Panc1 (cell line): ENCODE measurements around the gene GPR162. TPM values are rescaled to one million over a fixed set of nuclear protein-coding genes. Genes with fewer than 3 reads are reported as not detected.

Experiments
- ATAC-seq: fragments of 200-7000 bp; cut with Tn5 transposase; 2 replicates; pipeline ENCODE4 v1.9.1; 2020; ENCODE audit warnings: mild to moderate bottlenecking, moderate library complexity
- BruUV-seq: library from RNA; stranded (reverse); fragments of 400-500 nt; replicated peaks from 2 replicates; lab custom pipeline; 2021; lab: Mats Ljungman, UMichigan
- CTCF ChIA-PET: fragments of 300-600 bp; sonication (Branson Sonifier 250); formaldehyde crosslinking; loops from one replicate; lab custom pipeline; 2022; ENCODE audit warnings: antibody characterized with exemption; lab: Charles Lee
- POLR2A ChIA-PET: fragments of 300-600 bp; sonication (Branson Sonifier 250); formaldehyde crosslinking; loops from one replicate; lab custom pipeline; 2022; ENCODE audit warnings: antibody characterized with exemption; lab: Charles Lee
- DNase-seq: peaks from one replicate; pipeline ENCODE4 v3.0.0-alpha.2; 2010; ENCODE audit warnings: low read depth, low spot score
- H3K27ac ChIP-seq: 2 replicates; pipeline ENCODE4 v1.5.1; 2011; ENCODE audit warnings: mild to moderate bottlenecking, low read length, inconsistent platforms
- H3K27me3 ChIP-seq: fragments of 200-500 bp; sonication (Bioruptor generic); 2 replicates; pipeline ENCODE4 v1.6.0; 2014; ENCODE audit warnings: low read length, inconsistent platforms; ENCODE audit not compliant: control insufficient read depth, insufficient read depth
- H3K36me3 ChIP-seq: fragments of 200-500 bp; sonication (Bioruptor generic); 2 replicates; pipeline ENCODE4 v1.5.1; 2014; ENCODE audit warnings: inconsistent platforms, mild to moderate bottlenecking, low read length, moderate library complexity; ENCODE audit not compliant: control insufficient read depth, insufficient read depth
- H3K4me1 ChIP-seq: 2 replicates; pipeline ENCODE4 v1.5.1; 2011; ENCODE audit warnings: inconsistent platforms, mild to moderate bottlenecking, low read length, moderate library complexity; ENCODE audit not compliant: control insufficient read depth, insufficient read depth
- H3K4me3 ChIP-seq, 2 experiments: 2 replicates each; pipeline ENCODE4 v1.5.1; 2011 to 2012; ENCODE audit warnings: low read depth in 2 of 2, low read length in 2 of 2, mild to moderate bottlenecking in 2 of 2, inconsistent platforms in 1 of 2, moderate library complexity in 1 of 2
- H3K9me3 ChIP-seq: fragments of 200-500 bp; sonication (Bioruptor generic); 2 replicates; pipeline ENCODE4 v1.5.1; 2014; ENCODE audit warnings: low read depth, mild to moderate bottlenecking, inconsistent platforms, low read length, moderate library complexity; ENCODE audit not compliant: control insufficient read depth, insufficient read depth
- CTCF ChIP-seq: fragments of 450-650 bp; IDR thresholded peaks from 2 replicates; pipeline ENCODE4 v1.5.1; 2017; ENCODE audit warnings: mild to moderate bottlenecking
- POLR2AphosphoS5 ChIP-seq: IDR thresholded peaks from 2 replicates; pipeline ENCODE4 v1.6.1; 2012; ENCODE audit warnings: mild to moderate bottlenecking, low read depth, low read length, moderate library complexity
- REST ChIP-seq, 2 experiments: IDR thresholded peaks; 2 replicates each; pipeline ENCODE4 v1.6.1; 2011 to 2012; ENCODE audit warnings: low read depth in 2 of 2, control low read depth in 1 of 2, low read length in 1 of 2, mild to moderate bottlenecking in 1 of 2, moderate library complexity in 1 of 2; ENCODE audit not compliant: insufficient read depth in 1 of 2
- SIN3A ChIP-seq: IDR thresholded peaks from 2 replicates; pipeline ENCODE4 v1.6.1; 2012; ENCODE audit warnings: low read depth, mild to moderate bottlenecking, low read length, moderate library complexity, borderline replicate concordance; ENCODE audit not compliant: insufficient read depth
- TCF7L2 ChIP-seq: IDR thresholded peaks from 2 replicates; pipeline ENCODE4 v1.6.1; 2011; ENCODE audit warnings: mild to moderate bottlenecking, low read depth, low read length, inconsistent platforms
- in situ Hi-C: cut with HindIII; loops from 2 replicates; pipeline ENCODE4 v1.10.0; 2016; ENCODE audit warnings: low sequenced_read_pairs, low pct_unique_long_range_greater_than_20kb
- intact Hi-C: fragments of 100-400 bp; cut with micrococcal nuclease; formaldehyde crosslinking; loops from one replicate; pipeline ENCODE4 v1.10.0; 2022; ENCODE audit not compliant: unreplicated experiment
- total RNA-seq: library from RNA; stranded (reverse); gene quantifications from one replicate; pipeline ENCODE4 v1.2.1, GENCODE V29; 2021; ENCODE audit not compliant: unreplicated experiment

The GPR162 gene
- total RNA-seq, 1 experiment from 2014 or later = 1.3 TPM

- Histone ChIP-seq H3K36me3 (no peaks in the 10 kb centered on the region), H3K27ac (no peak overlapping the region), H3K4me1 (no peaks in the 10 kb centered on the region), H3K27me3 (no peaks in the 10 kb centered on the region), H3K9me3 (no peaks in the 10 kb centered on the region), H3K4me3 (no peak overlapping the region)
- ChIA-PET POLR2A (interaction anchor here (1.2 kb wide), 1 partner anchor 14 kb away, joined by 7 read pairs; no protein-coding TSS in a partner anchor), CTCF (no interaction called here)
- BruUV-seq = no TSS peak
- ATAC-seq = no peak
- in situ Hi-C loops (no loop called here), intact Hi-C loops (no loop called here)
- no peak for DNase-seq
- TF ChIP-seq CTCF = no peak
- TF ChIP-seq SIN3A = no peak
- TF ChIP-seq POLR2AphosphoS5 = no peak
- no peak for TF ChIP-seq REST (IDR thresholded peaks at IDR 0.05; ENCODE audit: insufficient read depth in 1 of 2, low read depth in 2 of 2, low read length in 1 of 2)
- TF ChIP-seq TCF7L2 = no peak
Measured at GRCh38 chr12:6807170-6807569, 14.5 kb upstream of the GPR162 start.

- no peak for TF ChIP-seq REST (IDR thresholded peaks at IDR 0.05; ENCODE audit: insufficient read depth in 1 of 2, low read depth in 2 of 2, low read length in 1 of 2)
- no peak for TF ChIP-seq POLR2AphosphoS5
- no peak for TF ChIP-seq SIN3A
- TF ChIP-seq TCF7L2 = no peak
- TF ChIP-seq CTCF = no peak
- no peaks in the 10 kb centered on the region for H3K9me3 ChIP-seq
- DNase-seq = no peak
- intact Hi-C loops = no loop called here
- no peaks in the 10 kb centered on the region for H3K36me3 ChIP-seq
- ChIA-PET CTCF (no interaction called here), POLR2A (no interaction called here)
- no peak overlapping the region for H3K4me3 ChIP-seq
- H3K4me1 ChIP-seq = no peaks in the 10 kb centered on the region
- in situ Hi-C loops = no loop called here
- H3K27ac ChIP-seq = no peak overlapping the region
- no TSS peak for BruUV-seq
- ATAC-seq = no peak
- no peaks in the 10 kb centered on the region for H3K27me3 ChIP-seq
Measured at GRCh38 chr12:6809056-6809455, 12.6 kb upstream of the GPR162 start.
